GM19043 (cell line): Measurements from ENCODE around the gene FOXC2.

Source experiments
- ATAC-seq: cut with Tn5 transposase; IDR thresholded peaks from one replicate; pipeline ENCODE4 v1.9.1; 2021; ENCODE audit warnings: low read depth; ENCODE audit not compliant: unreplicated experiment

Gene FOXC2

DNA sequence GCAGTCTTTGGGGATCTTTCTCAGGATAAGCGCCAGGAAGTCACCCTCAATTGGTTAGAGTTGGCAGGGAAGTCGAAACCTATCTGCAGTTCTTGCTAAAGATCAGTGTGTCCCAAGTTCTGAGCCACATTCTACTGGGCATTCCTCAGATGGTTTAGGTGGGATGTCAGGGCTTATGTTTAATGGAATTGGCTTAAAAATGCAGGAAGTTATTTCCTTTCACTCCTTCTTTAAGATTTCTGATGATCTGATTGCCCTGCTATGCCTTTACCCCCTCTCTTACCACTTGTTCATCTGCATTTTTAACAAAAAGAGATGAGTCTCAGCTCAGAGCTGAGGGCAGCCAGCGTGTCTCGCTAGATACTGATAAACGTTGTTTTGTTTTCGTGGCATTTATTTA is 42.5 kb downstream of the FOXC2 start:
- ATAC-seq: no peak

DNA sequence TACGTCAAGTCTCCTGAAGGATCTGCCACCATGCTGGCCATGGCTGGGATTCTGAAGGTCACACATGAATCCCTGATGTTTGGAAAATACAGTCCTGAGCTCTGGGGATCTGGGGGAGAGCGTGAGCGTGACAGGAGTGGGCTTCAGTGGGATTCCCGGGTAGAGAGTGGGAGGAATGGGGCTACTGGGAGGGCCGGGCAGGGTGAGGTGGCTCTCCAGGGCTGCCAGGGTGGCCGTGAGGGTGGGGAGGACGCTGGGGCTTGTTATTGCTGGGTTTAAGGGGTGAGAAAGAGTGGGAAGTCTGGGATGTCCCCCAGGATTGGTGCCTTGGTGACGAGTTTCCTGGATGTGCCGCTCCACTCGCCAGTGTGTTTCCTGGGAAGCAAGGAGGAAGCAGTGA is 43.0 kb downstream of the FOXC2 start:
- no peak for ATAC-seq

DNA sequence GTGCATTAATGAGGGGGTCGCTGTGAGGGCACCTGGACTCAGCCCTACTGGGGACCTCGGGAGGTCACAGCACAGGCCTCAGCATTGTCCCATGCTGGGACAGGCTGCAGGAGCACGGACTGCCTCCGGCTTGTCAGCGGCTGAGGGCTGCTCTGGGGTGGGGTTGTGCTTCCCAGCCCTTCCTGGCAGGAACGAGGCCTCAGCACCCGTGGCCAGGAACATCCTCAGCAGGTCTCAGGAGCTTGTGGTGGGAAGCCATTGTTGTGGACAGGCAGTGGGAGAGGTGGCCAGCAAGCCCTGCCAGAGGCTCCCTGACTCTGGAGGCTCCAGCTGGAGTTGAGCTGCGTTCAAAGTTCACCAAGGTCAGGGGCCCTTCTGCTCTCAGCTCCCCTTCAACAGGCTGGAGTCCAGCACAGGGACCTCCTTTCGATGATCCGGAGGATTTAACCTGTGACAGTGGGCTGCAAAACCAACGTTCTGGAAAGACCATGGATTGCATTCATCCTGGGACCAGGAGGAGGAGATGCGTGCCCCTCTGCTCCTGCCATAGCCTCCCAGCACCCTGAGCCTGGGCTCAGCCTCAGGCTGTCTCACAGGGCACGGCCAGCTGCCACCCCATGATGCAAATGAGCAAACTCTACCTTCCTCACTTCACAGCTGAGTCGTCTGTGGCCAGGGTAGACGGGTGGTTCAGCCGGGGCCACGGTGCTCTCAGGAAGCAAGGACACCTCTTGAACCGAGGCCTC is 44.3 kb downstream of the FOXC2 start:
- ATAC-seq: no peak

DNA sequence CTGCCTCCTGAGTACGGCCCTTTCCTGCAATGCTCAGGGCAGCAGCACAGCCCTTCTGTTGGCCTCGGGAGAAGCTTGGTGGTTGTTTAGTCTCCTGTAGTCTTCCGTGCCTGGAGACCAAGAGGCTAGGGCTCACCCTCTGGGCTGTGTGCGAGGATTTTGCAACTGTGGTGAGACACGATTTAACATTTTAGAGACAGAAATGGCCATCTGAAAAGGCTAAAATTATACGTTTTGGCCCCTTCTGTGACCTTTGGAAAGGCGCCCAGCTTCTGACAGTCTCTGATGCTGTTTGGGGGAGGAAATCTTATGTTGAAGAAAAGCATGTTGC is 44.9 kb downstream of the FOXC2 start:
- ATAC-seq: no peak

DNA sequence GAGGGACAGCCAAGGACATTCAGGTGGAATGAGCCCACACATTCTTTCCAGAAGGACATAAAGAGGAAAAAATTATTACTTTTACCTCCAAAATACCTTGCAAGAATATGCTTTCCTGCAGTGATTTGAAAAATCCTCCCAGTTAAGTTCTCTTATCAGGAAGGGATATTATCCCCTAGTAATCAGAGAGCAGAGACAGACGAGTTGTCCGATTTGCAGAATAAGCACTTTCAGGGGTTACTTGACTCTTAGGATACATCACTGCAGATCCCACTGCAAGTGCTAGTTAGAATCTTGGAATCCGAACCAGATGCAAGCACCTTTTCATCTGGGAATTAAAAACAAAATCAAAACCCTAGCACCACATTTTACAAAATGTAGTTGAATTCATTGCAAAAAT is 45.3 kb downstream of the FOXC2 start:
- no peak for ATAC-seq

DNA sequence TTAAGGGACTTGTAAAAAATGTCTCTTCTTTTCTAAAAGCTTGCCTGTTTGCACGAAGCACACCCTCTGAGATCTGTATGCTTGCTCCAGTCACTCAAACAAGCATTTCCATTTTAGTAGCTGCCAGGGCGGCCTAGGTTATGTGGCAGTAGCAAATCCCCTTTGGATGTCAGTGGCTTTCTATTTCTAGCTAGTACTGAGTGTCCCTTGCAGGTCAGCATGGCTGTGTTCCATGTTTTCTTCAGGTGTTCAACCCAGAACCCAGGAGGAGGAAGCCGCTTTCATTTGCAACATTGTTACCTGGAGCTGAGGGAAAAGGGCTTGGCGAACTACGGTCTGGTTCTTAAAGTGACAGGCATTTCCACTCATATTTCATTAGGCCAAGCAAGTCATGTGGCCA is 48.1 kb downstream of the FOXC2 start:
- ATAC-seq: no peak

DNA sequence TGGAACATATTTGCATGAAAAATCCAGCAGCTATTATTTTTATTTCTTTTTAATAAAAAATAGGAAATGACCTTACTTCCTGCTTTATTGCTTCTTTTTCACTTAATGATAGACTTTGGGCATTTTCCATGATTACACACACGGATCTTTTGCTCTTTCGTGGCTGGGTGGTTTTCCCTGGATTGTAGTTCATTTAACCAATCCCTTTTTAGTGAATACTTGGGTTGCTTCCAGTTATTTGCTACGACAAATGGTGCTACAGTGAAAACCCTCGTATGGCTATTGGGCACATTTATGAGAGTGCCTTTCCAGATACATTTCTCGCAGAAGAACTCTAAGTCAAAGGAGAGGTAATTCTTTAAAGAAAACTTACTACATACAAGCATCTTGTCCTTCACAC is 50.3 kb downstream of the FOXC2 start:
- ATAC-seq: no peak

DNA sequence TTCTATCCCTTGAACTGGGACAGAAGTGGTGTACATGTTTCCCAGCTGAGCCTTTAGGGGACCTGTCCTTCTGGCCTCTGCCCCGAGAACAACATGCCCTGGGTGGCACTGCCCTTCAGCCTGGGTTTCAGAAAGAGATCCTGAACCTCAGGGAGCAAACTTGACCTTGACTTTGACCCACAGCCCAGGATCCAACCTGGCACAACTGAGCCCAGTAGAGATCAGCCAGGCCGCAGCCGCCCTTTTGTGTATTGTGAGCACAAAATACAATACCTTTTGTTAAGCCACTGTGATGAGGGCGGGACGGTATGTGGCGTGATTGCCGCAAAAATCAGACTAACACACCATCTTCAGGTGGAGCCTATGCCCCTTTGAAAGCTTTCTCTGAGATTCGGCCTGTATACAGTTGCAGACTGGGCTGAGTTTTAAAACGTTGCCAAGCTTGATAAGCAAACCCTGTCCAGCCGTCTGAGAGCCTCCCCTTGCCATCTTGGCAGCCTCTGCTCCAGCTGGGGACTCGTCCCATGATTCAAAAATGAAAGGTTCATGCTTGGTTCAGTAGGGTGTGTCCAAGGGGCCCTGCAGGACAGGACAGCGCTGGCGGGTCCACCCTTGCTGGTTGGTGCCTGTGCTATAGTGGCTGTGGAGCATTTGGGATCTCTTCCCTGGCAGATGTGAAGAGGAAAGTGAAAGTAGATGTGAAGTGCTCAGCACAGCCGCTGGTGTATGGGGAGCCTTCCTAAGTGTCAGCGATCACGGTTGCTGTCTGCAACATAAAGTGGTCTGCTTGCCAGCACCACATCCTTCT is 52.0 kb downstream of the FOXC2 start:
- no peak for ATAC-seq
